Stimulated activated naive B cell treated with anti-CD40 and anti-IgM and Interleukin-4, amounts not matched to agents 10 μg/mL and 1 μg/mL and 100 μg/mL, for 72 hours (primary cell): Measurements from ENCODE around the gene PPP2R5E.
"Not testable (repeated sequence)": the region's sequence is repeated elsewhere in the genome, so short reads cannot be mapped to it uniquely, and the experiment has no call there.

Experiments
- ATAC-seq, 2 donors: fragments of 150-1000 bp; cut with Tn5 transposase; replicated peaks; 2 replicates each; pipeline ENCODE4 v1.10.0; 2021; ENCODE audit warnings: moderate library complexity in 1 of 2
- DNase-seq: peaks from one replicate; pipeline ENCODE4 v3.0.0; 2021
- H3K27ac Mint-ChIP-seq: one replicate; pipeline ENCODE4 v1.8.0; 2022; ENCODE audit warnings: mild to moderate bottlenecking, mixed read lengths
- H3K27me3 Mint-ChIP-seq, 2 donors: one replicate each; pipeline ENCODE4 v1.8.0; 2022; ENCODE audit warnings: mixed read lengths in 2 of 2
- H3K36me3 Mint-ChIP-seq, 2 donors: one replicate each; pipeline ENCODE4 v1.8.0; 2022; ENCODE audit warnings: mixed read lengths in 2 of 2, mild to moderate bottlenecking in 1 of 2
- H3K4me1 Mint-ChIP-seq, 2 donors: one replicate each; pipeline ENCODE4 v1.8.0; 2022; ENCODE audit warnings: mixed read lengths in 2 of 2, mild to moderate bottlenecking in 1 of 2
- H3K4me3 Mint-ChIP-seq, 2 donors: one replicate each; pipeline ENCODE4 v1.8.0; 2022; ENCODE audit warnings: mild to moderate bottlenecking in 2 of 2, mixed read lengths in 2 of 2, moderate library complexity in 1 of 2
- H3K9me3 Mint-ChIP-seq, 2 donors: one replicate each; pipeline ENCODE4 v1.8.0; 2022; ENCODE audit warnings: mixed read lengths in 2 of 2, mild to moderate bottlenecking in 1 of 2

PPP2R5E gene

DNA sequence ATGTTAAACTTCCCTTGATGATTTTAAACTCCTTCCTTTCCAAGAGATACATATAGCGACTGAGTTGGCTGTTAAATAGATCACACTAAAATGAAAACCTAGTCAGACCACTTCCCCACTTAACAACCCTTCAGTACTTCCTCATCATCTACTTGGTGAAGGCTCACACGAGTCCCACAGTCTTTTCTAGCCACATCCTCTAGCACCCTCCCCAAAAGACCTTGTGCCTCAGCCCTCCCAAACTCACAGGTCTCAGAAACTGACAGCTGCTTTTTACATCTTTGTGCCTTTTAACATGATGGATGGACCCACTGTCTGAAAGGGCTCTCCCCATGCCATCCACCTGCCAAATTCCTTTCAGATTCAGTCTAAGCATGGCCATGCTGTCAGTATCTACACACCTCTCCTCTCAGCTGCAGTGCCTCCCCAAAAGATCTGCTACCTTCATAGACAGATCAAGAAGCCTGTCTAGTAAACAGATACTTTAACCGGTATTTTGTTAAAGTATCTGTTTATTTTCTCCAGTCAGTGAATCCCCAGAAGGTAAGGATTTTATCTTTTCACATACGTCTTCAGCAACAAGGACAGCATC lies 159.3 kb downstream of the PPP2R5E start:
- ATAC-seq (peak; percentile 38 to 94), DNase-seq (no peak)
- peaks cover 3 to 8% of the 10 kb centered on the region in 2 donors for H3K4me1 Mint-ChIP-seq
- no peak overlapping the region for H3K4me3 Mint-ChIP-seq
- H3K36me3 Mint-ChIP-seq, result peaks cover 37 to 59% of the 10 kb centered on the region in 2 donors
- H3K27ac Mint-ChIP-seq, result peak overlapping the region; percentile 3
- no peaks in the 10 kb centered on the region for H3K27me3 Mint-ChIP-seq
- H3K9me3 Mint-ChIP-seq, result no peaks in the 10 kb centered on the region

GRCh38 chr14:63378444-63378843 lies 164.7 kb downstream of the PPP2R5E start:
- Mint-ChIP-seq H3K9me3 (no peaks in the 10 kb centered on the region), H3K36me3 (peaks cover 36% of the 10 kb centered on the region in 2 donors), H3K27ac (no peak overlapping the region), H3K27me3 (no peaks in the 10 kb centered on the region), H3K4me3 (no peak overlapping the region), H3K4me1 (no peaks in the 10 kb centered on the region)
- DNase-seq (no peak), ATAC-seq (no peak)

DNA sequence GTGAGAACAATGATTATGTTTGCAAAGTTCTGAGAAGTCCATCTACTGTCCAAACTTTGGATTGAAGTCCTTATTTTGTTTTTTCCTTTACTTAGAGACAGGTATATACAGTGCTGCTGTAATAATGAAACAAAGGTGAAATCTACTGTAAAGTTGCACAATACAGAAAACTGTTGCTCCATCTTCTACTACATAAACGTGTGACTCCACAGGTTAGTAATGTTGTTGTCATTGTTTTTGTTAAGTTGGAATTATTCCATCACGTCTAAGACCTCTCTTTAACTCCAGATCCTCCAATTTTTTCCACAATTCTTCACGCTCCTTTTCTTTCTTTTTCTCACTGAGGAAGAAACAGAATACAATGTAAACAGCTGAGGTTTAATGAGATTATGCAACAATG lies 167.4 kb downstream of the PPP2R5E start:
- Mint-ChIP-seq H3K27ac (no peak overlapping the region), H3K4me3 (no peak overlapping the region), H3K27me3 (no peaks in the 10 kb centered on the region), H3K9me3 (peaks cover 0 to 4% of the 10 kb centered on the region in 2 donors), H3K4me1 (no peaks in the 10 kb centered on the region), H3K36me3 (peaks cover 37 to 38% of the 10 kb centered on the region in 2 donors)
- DNase-seq (no peak), ATAC-seq (no peak)

DNA sequence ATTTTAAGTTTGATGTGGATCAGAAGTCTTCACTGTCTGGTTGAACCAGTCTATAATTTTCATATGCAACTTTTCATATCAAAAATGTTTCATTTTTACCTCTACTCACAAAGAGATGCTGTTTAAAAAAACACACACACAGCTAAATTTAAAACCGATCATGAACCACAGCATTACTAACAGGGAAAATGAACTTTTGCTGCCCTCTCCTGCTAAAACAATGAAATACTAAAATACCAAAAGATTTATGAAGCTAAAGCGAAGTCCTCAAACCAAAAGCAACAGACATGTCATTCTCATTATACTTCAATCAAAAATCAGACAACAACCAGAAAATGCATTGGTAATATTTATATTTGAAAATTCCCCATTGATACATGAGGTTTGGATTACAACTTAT lies 171.6 kb downstream of the PPP2R5E start:
- Mint-ChIP-seq H3K36me3 (peaks cover 23 to 49% of the 10 kb centered on the region in 2 donors), H3K27ac (peak overlapping the region; percentile 9)

GRCh38 chr14:63371033-63371432 lies 172.1 kb downstream of the PPP2R5E start:
- Mint-ChIP-seq H3K36me3 (peaks cover 23 to 48% of the 10 kb centered on the region in 2 donors), H3K4me3 (no peak overlapping the region), H3K27me3 (no peaks in the 10 kb centered on the region), H3K4me1 (no peaks in the 10 kb centered on the region), H3K9me3 (peaks cover 3 to 11% of the 10 kb centered on the region in 2 donors), H3K27ac (no peak overlapping the region)
- ATAC-seq (no peak), DNase-seq (no peak)

More for the DNA sequence above, 171.6 kb downstream of the PPP2R5E start:
- H3K9me3 Mint-ChIP-seq, result peaks cover 3 to 11% of the 10 kb centered on the region in 2 donors
- not testable (repeated sequence) for DNase-seq, ATAC-seq, H3K27me3 Mint-ChIP-seq, H3K4me3 Mint-ChIP-seq, H3K4me1 Mint-ChIP-seq

DNA sequence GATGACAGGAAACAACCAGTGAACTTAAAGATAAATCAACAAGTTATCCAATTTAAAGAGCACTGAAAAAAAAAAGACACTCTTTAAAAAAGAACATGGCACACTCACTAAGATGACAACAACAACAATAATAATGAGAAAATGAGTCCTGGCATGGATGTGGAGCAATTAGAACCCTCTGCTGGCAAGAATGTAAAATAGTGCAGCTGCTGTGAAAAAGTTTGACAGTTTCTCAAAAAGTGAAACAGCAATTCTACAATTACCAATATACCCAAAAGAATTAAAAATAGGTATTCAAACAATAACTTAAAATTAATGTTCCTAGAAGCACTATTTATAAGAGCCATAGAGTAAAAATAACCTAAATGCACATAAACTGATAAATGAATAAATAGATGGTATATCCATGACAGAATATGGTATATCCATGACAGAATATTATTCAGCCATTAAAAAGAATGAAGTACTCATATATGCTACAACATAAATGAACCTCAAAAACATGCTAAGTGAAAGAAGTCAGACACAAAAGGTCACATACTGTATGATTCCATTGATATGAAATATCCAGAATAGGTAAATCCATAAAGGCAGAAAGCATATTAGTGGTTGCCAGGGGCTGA lies 175.3 kb downstream of the PPP2R5E start:
- H3K4me3 Mint-ChIP-seq, result no peak overlapping the region

GRCh38 chr14:63362389-63362819 lies 180.8 kb downstream of the PPP2R5E start:
- Mint-ChIP-seq H3K27ac (no peak overlapping the region), H3K9me3 (peaks cover 6 to 7% of the 10 kb centered on the region in 2 donors), H3K36me3 (peaks cover 3 to 7% of the 10 kb centered on the region in 2 donors), H3K4me3 (no peak overlapping the region), H3K27me3 (peaks cover 0 to 5% of the 10 kb centered on the region in 2 donors), H3K4me1 (no peaks in the 10 kb centered on the region)
- DNase-seq, result no peak
- no peak for ATAC-seq

More for the DNA sequence above, 175.3 kb downstream of the PPP2R5E start:
- H3K9me3 Mint-ChIP-seq, result peaks cover 8 to 18% of the 10 kb centered on the region in 2 donors
- no peak for ATAC-seq
- H3K27me3 Mint-ChIP-seq, result no peaks in the 10 kb centered on the region
- DNase-seq, result no peak
- H3K4me1 Mint-ChIP-seq, result no peaks in the 10 kb centered on the region
- no peak overlapping the region for H3K27ac Mint-ChIP-seq
- peaks cover 18 to 36% of the 10 kb centered on the region in 2 donors for H3K36me3 Mint-ChIP-seq

- peaks cover 6 to 7% of the 10 kb centered on the region in 2 donors for H3K9me3 Mint-ChIP-seq
- no peak for DNase-seq
- ATAC-seq, result no peak
- no peak overlapping the region for H3K4me3 Mint-ChIP-seq
- H3K27me3 Mint-ChIP-seq, result peaks cover 0 to 5% of the 10 kb centered on the region in 2 donors
- no peak overlapping the region for H3K27ac Mint-ChIP-seq
- H3K36me3 Mint-ChIP-seq, result peaks cover 1 to 7% of the 10 kb centered on the region in 2 donors
- no peaks in the 10 kb centered on the region for H3K4me1 Mint-ChIP-seq
These were observed 181.4 kb downstream of the PPP2R5E start for GRCh38 chr14:63361790-63362189.

DNA sequence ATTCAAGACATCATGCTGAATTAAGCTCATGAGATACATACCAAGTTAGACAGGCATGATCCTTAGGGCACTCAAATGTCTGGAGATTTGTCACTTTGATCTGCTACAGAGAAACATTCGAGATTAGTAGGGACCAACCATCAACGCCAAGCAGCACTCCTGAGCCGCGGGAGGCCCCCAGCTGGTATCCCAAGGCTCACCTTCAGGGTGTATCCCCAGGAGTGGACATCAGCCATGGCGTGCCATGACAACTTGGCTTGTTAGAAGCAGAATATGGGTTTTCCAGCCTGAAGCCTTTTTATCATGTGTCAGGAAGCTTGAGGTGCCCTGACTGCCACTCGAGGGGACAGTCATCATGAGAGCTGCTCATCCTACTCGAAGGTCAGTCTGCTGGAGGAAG lies 185.3 kb downstream of the PPP2R5E start:
- Mint-ChIP-seq H3K9me3 (no peaks in the 10 kb centered on the region), H3K4me3 (no peak overlapping the region), H3K36me3 (no peaks in the 10 kb centered on the region), H3K27ac (no peak overlapping the region), H3K4me1 (no peaks in the 10 kb centered on the region), H3K27me3 (peaks cover 0 to 5% of the 10 kb centered on the region in 2 donors)
- DNase-seq, result no peak
- no peak for ATAC-seq

- H3K9me3 Mint-ChIP-seq, result no peaks in the 10 kb centered on the region
- H3K27ac Mint-ChIP-seq, result no peak overlapping the region
- H3K4me3 Mint-ChIP-seq, result no peak overlapping the region
- H3K27me3 Mint-ChIP-seq, result peaks cover 10% of the 10 kb centered on the region in 2 donors
- DNase-seq (no peak), ATAC-seq (no peak)
- no peaks in the 10 kb centered on the region for H3K36me3 Mint-ChIP-seq
- no peaks in the 10 kb centered on the region for H3K4me1 Mint-ChIP-seq
These were observed 197.4 kb downstream of the PPP2R5E start for GRCh38 chr14:63345826-63346225.

- DNase-seq (no peak), ATAC-seq (no peak)
- Mint-ChIP-seq H3K9me3 (no peaks in the 10 kb centered on the region), H3K4me3 (no peak overlapping the region), H3K4me1 (no peaks in the 10 kb centered on the region), H3K36me3 (no peaks in the 10 kb centered on the region), H3K27ac (no peak overlapping the region), H3K27me3 (peaks cover 10 to 18% of the 10 kb centered on the region in 2 donors)
These were observed 198.8 kb downstream of the PPP2R5E start for GRCh38 chr14:63344336-63344735.

DNA sequence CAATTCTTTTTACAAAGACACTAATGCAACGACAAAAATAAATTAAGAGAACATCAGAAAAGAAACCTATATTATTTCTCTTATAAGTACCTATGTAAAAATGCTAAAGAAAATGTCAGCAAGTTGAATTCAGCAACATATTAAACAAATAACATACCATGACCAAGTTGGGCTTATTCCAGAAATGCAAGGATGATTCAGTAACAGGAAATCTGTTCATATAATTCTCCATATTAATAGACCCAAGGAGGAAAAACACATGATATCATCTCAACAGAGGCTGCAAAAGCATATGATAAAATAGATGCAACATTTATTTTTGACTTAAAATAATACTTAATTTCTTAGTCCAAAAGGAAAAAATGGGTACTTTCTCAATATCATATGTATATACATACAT lies 199.3 kb downstream of the PPP2R5E start:
- Mint-ChIP-seq H3K36me3 (no peaks in the 10 kb centered on the region), H3K4me1 (no peaks in the 10 kb centered on the region), H3K27me3 (peaks cover 11 to 18% of the 10 kb centered on the region in 2 donors), H3K27ac (no peak overlapping the region), H3K9me3 (peaks cover 0 to 1% of the 10 kb centered on the region in 2 donors), H3K4me3 (no peak overlapping the region)
- DNase-seq (no peak), ATAC-seq (no peak)

DNA sequence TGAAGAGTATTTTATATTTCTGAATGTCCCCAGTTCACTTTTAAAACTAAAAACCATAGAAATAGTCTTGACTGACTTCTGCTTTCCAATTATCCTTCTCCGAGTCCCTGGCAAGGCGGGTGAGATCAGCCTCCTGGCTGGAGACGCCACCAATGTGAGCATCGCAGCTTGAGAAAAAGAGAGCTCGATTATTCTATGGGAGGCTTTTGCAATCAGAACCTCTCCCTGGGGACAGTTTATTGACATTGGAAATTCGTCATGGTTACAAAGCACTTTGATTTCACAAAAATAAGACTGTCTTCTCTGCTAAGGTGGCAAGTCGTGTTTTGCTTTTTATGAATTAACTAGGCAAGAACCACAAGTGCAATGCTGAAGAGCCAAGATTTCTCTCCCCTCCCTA lies 200.8 kb downstream of the PPP2R5E start:
- ATAC-seq (no peak), DNase-seq (no peak)
- H3K4me3 Mint-ChIP-seq, result no peak overlapping the region
- no peak overlapping the region for H3K27ac Mint-ChIP-seq
- no peaks in the 10 kb centered on the region for H3K36me3 Mint-ChIP-seq
- H3K27me3 Mint-ChIP-seq, result peaks cover 17 to 22% of the 10 kb centered on the region in 2 donors
- H3K9me3 Mint-ChIP-seq, result peaks cover 4% of the 10 kb centered on the region in 2 donors
- no peaks in the 10 kb centered on the region for H3K4me1 Mint-ChIP-seq

- H3K27me3 Mint-ChIP-seq, result peaks cover 11 to 31% of the 10 kb centered on the region in 2 donors
- no peak overlapping the region for H3K4me3 Mint-ChIP-seq
- ATAC-seq (no peak), DNase-seq (no peak)
- no peaks in the 10 kb centered on the region for H3K9me3 Mint-ChIP-seq
- H3K36me3 Mint-ChIP-seq, result peaks cover 0 to 1% of the 10 kb centered on the region in 2 donors
- H3K4me1 Mint-ChIP-seq, result no peaks in the 10 kb centered on the region
- no peak overlapping the region for H3K27ac Mint-ChIP-seq
These were observed 214.1 kb downstream of the PPP2R5E start for GRCh38 chr14:63328787-63329737.
